ENCODE measurements around the gene TMEM150C. TPM values are rescaled to one million over a fixed set of nuclear protein-coding genes. Genes with fewer than 3 reads are reported as not detected.

TMEM150C gene
- total RNA-seq, result not detected
- polyA plus RNA-seq (2013, experiment 1 of 2), result 0.06 TPM
- 0.23 TPM for polyA plus RNA-seq (2013, experiment 2 of 2)
- 0 to 0.54 (median 0.05) reads per million in 172 experiments for total RNA-seq

DNA sequence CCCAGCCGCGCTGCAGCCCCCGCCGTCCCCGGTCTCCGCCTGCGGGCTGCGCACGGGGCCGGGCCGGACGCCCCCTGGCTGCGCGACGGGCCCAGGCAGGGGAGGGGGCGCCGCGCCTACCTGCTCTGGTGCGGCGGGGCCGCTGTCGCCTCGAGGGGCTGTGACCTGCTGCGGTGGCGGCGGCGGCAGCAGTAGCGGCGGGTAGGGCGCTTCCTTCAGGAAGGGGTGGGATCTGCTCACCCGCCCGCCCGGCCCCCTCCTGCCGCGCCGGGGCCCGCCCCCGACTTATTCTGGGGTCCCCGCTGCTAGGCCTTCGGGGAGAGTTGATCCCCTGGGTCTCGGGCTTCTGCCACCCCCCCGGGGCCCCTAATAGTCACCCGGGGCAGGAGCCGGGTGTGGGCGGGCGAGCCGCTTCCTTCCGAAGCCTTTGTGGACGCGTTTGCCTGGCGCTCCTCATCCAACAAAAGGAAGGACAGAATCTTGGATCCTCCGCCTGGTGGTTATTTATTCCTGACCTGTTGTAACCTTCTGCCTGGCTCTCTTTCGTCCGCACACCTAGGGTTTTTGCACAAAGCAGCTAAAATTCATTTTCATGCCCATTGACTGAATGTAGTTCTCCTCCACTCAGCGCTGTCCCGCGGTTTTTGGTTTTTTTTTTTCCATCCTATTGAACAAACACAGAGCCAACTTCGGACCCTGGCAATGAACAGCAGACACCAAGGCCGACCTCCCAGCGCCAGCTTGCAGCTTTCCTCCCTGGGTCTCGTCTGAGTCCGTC, at the start of gene TMEM150C:
TSS of gene TMEM150C (minus strand) at position 203 of the 778 bp plus-strand sequence. CDS start 57,331 bp downstream, outside the sequence.
- Histone ChIP-seq H3K9me3 (ENCODE audit: control insufficient read depth in 1 of 2, insufficient read depth in 1 of 2, low read length in 2 of 2) (peaks cover 0 to 3% of the 10 kb centered on the region in 2 experiments), H3K36me3 (ENCODE audit: insufficient read depth, low read length) (no peaks in the 10 kb centered on the region), H3K27me3 (ENCODE audit: control insufficient read depth in 1 of 2, insufficient read depth in 2 of 2, low read length in 2 of 2) (peaks cover 26 to 52% of the 10 kb centered on the region in 2 experiments), H3K4me3 (ENCODE audit: low read length) (no peak within 1 kb of the TSS), H3K27ac (ENCODE audit: low read depth in 1 of 2, low read length in 2 of 2) (no peak within 1 kb of the TSS), H3K4me1 (ENCODE audit: insufficient read depth, low read length) (peaks cover 7% of the 10 kb centered on the region)
- intact Hi-C loops (cut with DNase I, micrococcal nuclease), result no loop called here
- no peaks in the 10 kb centered on the region for H3K9me3 Mint-ChIP-seq
- peak within 1 kb of the TSS; percentile 69 for H3K4me3 Mint-ChIP-seq
- ATAC-seq (ENCODE audit: poor library complexity) (peak; percentile 26), DNase-seq (peak in 1 of 14 experiments; percentile 2)
- TF ChIP-seq, protein P1, sequence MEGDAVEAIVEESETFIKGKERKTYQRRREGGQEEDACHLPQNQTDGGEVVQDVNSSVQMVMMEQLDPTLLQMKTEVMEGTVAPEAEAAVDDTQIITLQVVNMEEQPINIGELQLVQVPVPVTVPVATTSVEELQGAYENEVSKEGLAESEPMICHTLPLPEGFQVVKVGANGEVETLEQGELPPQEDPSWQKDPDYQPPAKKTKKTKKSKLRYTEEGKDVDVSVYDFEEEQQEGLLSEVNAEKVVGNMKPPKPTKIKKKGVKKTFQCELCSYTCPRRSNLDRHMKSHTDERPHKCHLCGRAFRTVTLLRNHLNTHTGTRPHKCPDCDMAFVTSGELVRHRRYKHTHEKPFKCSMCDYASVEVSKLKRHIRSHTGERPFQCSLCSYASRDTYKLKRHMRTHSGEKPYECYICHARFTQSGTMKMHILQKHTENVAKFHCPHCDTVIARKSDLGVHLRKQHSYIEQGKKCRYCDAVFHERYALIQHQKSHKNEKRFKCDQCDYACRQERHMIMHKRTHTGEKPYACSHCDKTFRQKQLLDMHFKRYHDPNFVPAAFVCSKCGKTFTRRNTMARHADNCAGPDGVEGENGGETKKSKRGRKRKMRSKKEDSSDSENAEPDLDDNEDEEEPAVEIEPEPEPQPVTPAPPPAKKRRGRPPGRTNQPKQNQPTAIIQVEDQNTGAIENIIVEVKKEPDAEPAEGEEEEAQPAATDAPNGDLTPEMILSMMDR (IDR thresholded peaks at IDR 0.05), result no peak
- no peak within 1 kb of the TSS for H3K27ac Mint-ChIP-seq
- ChIA-PET POLR2A (no interaction called here), CTCF (no interaction called here)
- peaks cover 82% of the 10 kb centered on the region for H3K27me3 Mint-ChIP-seq
- no peaks in the 10 kb centered on the region for H3K36me3 Mint-ChIP-seq (ENCODE audit: low read depth)
- peaks cover 13% of the 10 kb centered on the region for H3K4me1 Mint-ChIP-seq (ENCODE audit: low read depth)

DNA sequence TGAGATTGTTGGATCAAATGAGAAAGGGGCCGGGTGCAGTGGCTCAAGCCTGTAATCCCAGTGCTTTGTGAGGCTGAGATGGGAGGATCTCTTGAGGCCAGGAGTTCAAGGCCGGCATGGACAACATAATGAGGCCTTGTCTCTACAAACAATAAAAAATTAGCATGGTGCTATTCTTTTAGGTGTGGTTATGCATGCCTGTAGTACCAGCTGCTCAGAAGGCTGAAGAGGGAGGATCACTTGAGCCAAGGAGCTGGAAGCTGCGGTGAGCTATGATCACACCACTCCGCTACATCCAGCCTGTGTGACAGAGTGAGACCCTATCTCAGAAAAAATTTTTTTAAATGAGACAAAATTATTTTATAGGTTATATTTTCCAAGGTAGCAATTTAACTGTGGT, 49.7 kb upstream of the TMEM150C start:
- no peak for DNase-seq
- Histone ChIP-seq H3K27ac (ENCODE audit: low read depth in 1 of 2, low read length in 2 of 2) (no peak overlapping the region), H3K4me1 (ENCODE audit: insufficient read depth, low read length) (no peaks in the 10 kb centered on the region), H3K27me3 (ENCODE audit: control insufficient read depth in 1 of 2, insufficient read depth in 2 of 2, low read length in 2 of 2) (no peaks in the 10 kb centered on the region), H3K36me3 (ENCODE audit: insufficient read depth, low read length) (no peaks in the 10 kb centered on the region), H3K9me3 (ENCODE audit: control insufficient read depth in 1 of 2, insufficient read depth in 1 of 2, low read length in 2 of 2) (no peaks in the 10 kb centered on the region), H3K4me3 (ENCODE audit: low read length) (no peak overlapping the region)
- intact Hi-C loops (cut with DNase I, micrococcal nuclease), result no loop called here
- POLR2A ChIA-PET, result no interaction called here
- H3K4me1 Mint-ChIP-seq (ENCODE audit: low read depth), result no peaks in the 10 kb centered on the region
- H3K4me3 Mint-ChIP-seq, result no peak overlapping the region
- H3K27ac Mint-ChIP-seq, result no peak overlapping the region
- ATAC-seq (ENCODE audit: poor library complexity), result no peak
- H3K9me3 Mint-ChIP-seq, result no peaks in the 10 kb centered on the region
- H3K36me3 Mint-ChIP-seq (ENCODE audit: low read depth), result no peaks in the 10 kb centered on the region
- H3K27me3 Mint-ChIP-seq, result no peaks in the 10 kb centered on the region
- CTCF ChIA-PET, result no interaction called here
- TF ChIP-seq, protein P1 (IDR thresholded peaks at IDR 0.05), result no peak

DNA sequence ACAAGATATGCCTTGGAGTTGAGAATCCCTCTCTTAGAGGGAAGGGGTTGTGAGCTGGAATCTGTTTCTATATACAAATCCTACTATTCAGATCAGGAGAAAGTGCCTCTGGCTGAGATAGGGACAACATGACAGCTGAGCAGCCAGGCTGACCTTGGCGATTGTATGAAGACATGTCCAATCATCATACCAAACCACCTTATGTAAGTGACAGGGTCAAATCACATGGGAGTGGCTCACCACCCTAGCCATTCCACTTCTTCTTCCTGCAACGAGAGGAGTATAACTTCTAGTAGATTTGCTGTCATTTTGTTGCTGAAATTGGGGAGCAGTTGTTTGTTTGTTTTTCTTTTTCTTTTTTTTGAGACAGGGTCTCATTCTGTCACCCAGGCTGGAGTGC, 48.3 kb upstream of the TMEM150C start:
- DNase-seq (no peak), ATAC-seq (ENCODE audit: poor library complexity) (no peak)
- H3K36me3 ChIP-seq (ENCODE audit: insufficient read depth, low read length), result no peaks in the 10 kb centered on the region
- Mint-ChIP-seq H3K4me1 (ENCODE audit: low read depth) (no peaks in the 10 kb centered on the region), H3K27ac (no peak overlapping the region), H3K27me3 (no peaks in the 10 kb centered on the region), H3K9me3 (no peaks in the 10 kb centered on the region), H3K36me3 (ENCODE audit: low read depth) (no peaks in the 10 kb centered on the region), H3K4me3 (no peak overlapping the region)
- no peaks in the 10 kb centered on the region for H3K4me1 ChIP-seq (ENCODE audit: insufficient read depth, low read length)
- H3K4me3 ChIP-seq (ENCODE audit: low read length), result no peak overlapping the region
- H3K27ac ChIP-seq (ENCODE audit: low read depth in 1 of 2, low read length in 2 of 2), result no peak overlapping the region
- ChIA-PET POLR2A (no interaction called here), CTCF (no interaction called here)
- intact Hi-C loops (cut with DNase I, micrococcal nuclease), result no loop called here
- TF ChIP-seq, protein P1 (IDR thresholded peaks at IDR 0.05), result no peak
- H3K9me3 ChIP-seq (ENCODE audit: control insufficient read depth in 1 of 2, insufficient read depth in 1 of 2, low read length in 2 of 2), result no peaks in the 10 kb centered on the region
- no peaks in the 10 kb centered on the region for H3K27me3 ChIP-seq (ENCODE audit: control insufficient read depth in 1 of 2, insufficient read depth in 2 of 2, low read length in 2 of 2)

Measured in CD4-positive, alpha-beta T cell (primary cell).